Colonic mucosa (tissue), 4 donors: ENCODE measurements around the gene CPXM1. TPM values are rescaled to one million over a fixed set of nuclear protein-coding genes. Genes with fewer than 3 reads are reported as not detected.

Experiments used
- DNase-seq: peaks from one replicate; pipeline ENCODE4 v3.0.0-alpha.2; 2020
- H3K27ac ChIP-seq: fragments of 200-600 bp; one replicate; pipeline ENCODE4 v1.8.0; 2021
- H3K27me3 ChIP-seq: fragments of 200-600 bp; one replicate; pipeline ENCODE4 v1.8.0; 2021
- H3K36me3 ChIP-seq: fragments of 200-600 bp; one replicate; pipeline ENCODE4 v1.8.0; 2021
- H3K4me1 ChIP-seq: fragments of 200-600 bp; one replicate; pipeline ENCODE4 v1.8.0; 2021; ENCODE audit warnings: mild to moderate bottlenecking
- H3K4me3 ChIP-seq: fragments of 200-600 bp; one replicate; pipeline ENCODE4 v1.8.0; 2021
- H3K9ac ChIP-seq, 2 donors: one replicate each; pipeline ENCODE4 v1.7.0; 2013; ENCODE audit warnings: control low read depth in 2 of 2, low read depth in 2 of 2, low read length in 2 of 2
- H3K9me3 ChIP-seq: fragments of 200-600 bp; one replicate; pipeline ENCODE4 v1.8.0; 2021
- CTCF ChIP-seq: fragments of 200-600 bp; IDR thresholded peaks from one replicate; pipeline ENCODE4 v1.8.0; 2022; ENCODE audit warnings: antibody characterized with exemption, mild to moderate bottlenecking
- intact Hi-C: fragments of 100-400 bp; cut with DNase I; formaldehyde crosslinking; loops from one replicate; pipeline ENCODE4 v1.14.1; 2022
- total RNA-seq, 2 donors: library from RNA; stranded (reverse); fragmentation: NEBNext Ultra II Directional in 1 of 2; extraction: Animal tissue kit (Norgen Biotek cat#: 25700) in 1 of 2; gene quantifications; one replicate each; pipeline ENCODE4 v1.2.1, GENCODE V29; 2021
- donor health status: healthy.
- donor health status: DM: no; HTN: no; CAD: no.
- donor health status: DM: no; HTN: no; CAD: no.

CPXM1 gene
- total RNA-seq, 2 donors from 2014 or later, result 0.98 to 1.1 TPM

- H3K9ac ChIP-seq, result no peak overlapping the region
- no peaks in the 10 kb centered on the region for H3K36me3 ChIP-seq
- H3K4me1 ChIP-seq, result peaks cover 6% of the 10 kb centered on the region
- TF ChIP-seq CTCF, result no peak
- H3K4me3 ChIP-seq, result no peak overlapping the region
- H3K9me3 ChIP-seq, result no peaks in the 10 kb centered on the region
- DNase-seq, result no peak
- intact Hi-C loops, result no loop called here
- no peak overlapping the region for H3K27ac ChIP-seq
- no peaks in the 10 kb centered on the region for H3K27me3 ChIP-seq
These were observed 37.9 kb upstream of the CPXM1 start for GRCh38 chr20:2838170-2838797.

GRCh38 chr20:2837221-2837960 is 37.0 kb upstream of the CPXM1 start:
- peaks cover 6% of the 10 kb centered on the region for H3K4me1 ChIP-seq
- TF ChIP-seq CTCF, result no peak
- DNase-seq, result no peak
- no peak overlapping the region for H3K9ac ChIP-seq
- H3K27me3 ChIP-seq, result no peaks in the 10 kb centered on the region
- no peaks in the 10 kb centered on the region for H3K36me3 ChIP-seq
- H3K9me3 ChIP-seq, result no peaks in the 10 kb centered on the region
- H3K4me3 ChIP-seq, result no peak overlapping the region
- no peak overlapping the region for H3K27ac ChIP-seq
- intact Hi-C loops, result no loop called here

- H3K4me1 ChIP-seq, result no peaks in the 10 kb centered on the region
- H3K27ac ChIP-seq, result no peak overlapping the region
- H3K36me3 ChIP-seq, result no peaks in the 10 kb centered on the region
- H3K9ac ChIP-seq, result no peak overlapping the region
- DNase-seq, result no peak
- H3K4me3 ChIP-seq, result no peak overlapping the region
- intact Hi-C loops, result no loop called here
- H3K27me3 ChIP-seq, result no peaks in the 10 kb centered on the region
- H3K9me3 ChIP-seq, result no peaks in the 10 kb centered on the region
- no peak for TF ChIP-seq CTCF
These were observed 35.6 kb upstream of the CPXM1 start for GRCh38 chr20:2836035-2836434.

GRCh38 chr20:2835331-2835796 is 34.9 kb upstream of the CPXM1 start:
- Histone ChIP-seq H3K27ac (no peak overlapping the region), H3K9ac (no peak overlapping the region), H3K4me1 (no peaks in the 10 kb centered on the region), H3K4me3 (no peak overlapping the region), H3K9me3 (no peaks in the 10 kb centered on the region), H3K27me3 (no peaks in the 10 kb centered on the region), H3K36me3 (no peaks in the 10 kb centered on the region)
- TF ChIP-seq CTCF, result no peak
- intact Hi-C loops, result no loop called here
- no peak for DNase-seq

GRCh38 chr20:2834401-2835110 is 34.1 kb upstream of the CPXM1 start:
- intact Hi-C loops, result no loop called here
- no peaks in the 10 kb centered on the region for H3K36me3 ChIP-seq
- H3K27me3 ChIP-seq, result no peaks in the 10 kb centered on the region
- TF ChIP-seq CTCF, result no peak
- H3K9me3 ChIP-seq, result no peaks in the 10 kb centered on the region
- no peak overlapping the region for H3K27ac ChIP-seq
- no peak overlapping the region for H3K9ac ChIP-seq
- DNase-seq, result no peak
- no peaks in the 10 kb centered on the region for H3K4me1 ChIP-seq
- no peak overlapping the region for H3K4me3 ChIP-seq
